Vagina (tissue), 2 donors: ENCODE data around the gene MYO1E. TPM values are rescaled to one million over a fixed set of nuclear protein-coding genes. Genes with fewer than 3 reads are reported as not detected.
A peak's percentile ranks its signal among the peaks of the same experiment; 100 is the strongest.
"Not testable (repeated sequence)": the region's sequence is repeated elsewhere in the genome, so short reads cannot be mapped to it uniquely, and the experiment has no call there.

Experiments used
- DNase-seq, 2 donors: peaks; one replicate each; pipeline ENCODE4 v3.0.0-alpha.2; 2017; ENCODE audit errors: extremely low spot score in 2 of 2
- H3K27ac ChIP-seq: fragments of 200-600 bp; sonication (generic); one replicate; pipeline ENCODE4 v1.5.1; 2019
- H3K27me3 ChIP-seq: fragments of 200-600 bp; sonication (generic); one replicate; pipeline ENCODE4 v1.5.1; 2019
- H3K36me3 ChIP-seq, 2 donors: fragments of 200-600 bp; sonication (generic); one replicate each; pipeline ENCODE4 v1.5.1; 2017 to 2019
- H3K4me1 ChIP-seq: fragments of 200-600 bp; sonication (generic); one replicate; pipeline ENCODE4 v1.5.1; 2019
- H3K4me3 ChIP-seq, 2 donors: fragments of 200-600 bp; sonication (generic); 1 replicate in 1 of 2; 2 replicates in 1 of 2; pipeline ENCODE4 v1.5.1; 2016 to 2019
- H3K9me3 ChIP-seq: fragments of 200-600 bp; sonication (generic); one replicate; pipeline ENCODE4 v1.5.1; 2019
- CTCF ChIP-seq, 3 experiments: fragments of 450-650 bp in 2 of 3; fragments of 200-600 bp in 1 of 3; sonication (generic) in 1 of 3; IDR thresholded peaks; one replicate each; pipeline ENCODE4 v1.5.1; 2017 to 2019; ENCODE audit warnings: antibody characterized with exemption in 3 of 3, mild to moderate bottlenecking in 2 of 3, moderate library complexity in 2 of 3
- POLR2A ChIP-seq, 2 donors: fragments of 450-650 bp; IDR thresholded peaks; one replicate each; pipeline ENCODE4 v1.6.1; 2017; ENCODE audit warnings: antibody characterized with exemption in 2 of 2, mild to moderate bottlenecking in 2 of 2, moderate library complexity in 2 of 2
- POLR2AphosphoS5 ChIP-seq, 2 donors: sonication (generic); formaldehyde crosslinking; IDR thresholded peaks; one replicate each; pipeline ENCODE4 v1.9.0; 2017; ENCODE audit warnings: antibody characterized with exemption in 2 of 2, mild to moderate bottlenecking in 2 of 2, low read depth in 1 of 2; ENCODE audit not compliant: insufficient read depth in 1 of 2
- intact Hi-C: fragments of 100-400 bp; cut with DNase I; formaldehyde crosslinking; loops from one replicate; pipeline ENCODE4 v1.15.1; 2023
- total RNA-seq: library from RNA; depleted of rRNA; stranded (reverse); fragments of >200 nt; gene quantifications from one replicate; pipeline ENCODE4 v1.2.3, GENCODE V29; 2016

Gene MYO1E
- total RNA-seq, 1 donor from 2014 or later, result 16.9 TPM

- no peaks in the 10 kb centered on the region for H3K9me3 ChIP-seq
- no peaks in the 10 kb centered on the region for H3K27me3 ChIP-seq
- peak overlapping the region; percentile 91 for H3K27ac ChIP-seq
- DNase-seq, result no peak
- no peak overlapping the region for H3K4me3 ChIP-seq
- H3K4me1 ChIP-seq, result peaks cover 47% of the 10 kb centered on the region
- intact Hi-C loops, result no loop called here
- peaks cover 0 to 8% of the 10 kb centered on the region in 2 donors for H3K36me3 ChIP-seq
- TF ChIP-seq POLR2A (IDR thresholded peaks at IDR 0.05), result no peak
- no peak for TF ChIP-seq POLR2AphosphoS5 (IDR thresholded peaks at IDR 0.05; ENCODE audit: insufficient read depth in 1 of 2, low read depth in 1 of 2)
- TF ChIP-seq CTCF (IDR thresholded peaks at IDR 0.05), result no peak
Measured at GRCh38 chr15:59166601-59167265, 205.9 kb downstream of the MYO1E start.

GRCh38 chr15:59166166-59166565 lies 206.5 kb downstream of the MYO1E start:
- TF ChIP-seq POLR2AphosphoS5 (IDR thresholded peaks at IDR 0.05; ENCODE audit: insufficient read depth in 1 of 2, low read depth in 1 of 2) (no peak), CTCF (IDR thresholded peaks at IDR 0.05) (no peak), POLR2A (IDR thresholded peaks at IDR 0.05) (no peak)
- peak overlapping the region; percentile 91 for H3K27ac ChIP-seq
- DNase-seq, result no peak
- peaks cover 0 to 12% of the 10 kb centered on the region in 2 donors for H3K36me3 ChIP-seq
- H3K27me3 ChIP-seq, result no peaks in the 10 kb centered on the region
- no peak overlapping the region for H3K4me3 ChIP-seq
- no peaks in the 10 kb centered on the region for H3K9me3 ChIP-seq
- intact Hi-C loops, result no loop called here
- peaks cover 43% of the 10 kb centered on the region for H3K4me1 ChIP-seq

GRCh38 chr15:59165726-59166125 lies 206.9 kb downstream of the MYO1E start:
- Histone ChIP-seq H3K4me3 (no peak overlapping the region), H3K9me3 (no peaks in the 10 kb centered on the region), H3K27me3 (no peaks in the 10 kb centered on the region), H3K27ac (peak overlapping the region; percentile 91), H3K36me3 (peaks cover 0 to 16% of the 10 kb centered on the region in 2 donors), H3K4me1 (peaks cover 38% of the 10 kb centered on the region)
- intact Hi-C loops, result no loop called here
- DNase-seq, result no peak
- TF ChIP-seq POLR2AphosphoS5 (IDR thresholded peaks at IDR 0.05; ENCODE audit: insufficient read depth in 1 of 2, low read depth in 1 of 2) (peak in 1 of 2 donors; percentile 53), CTCF (IDR thresholded peaks at IDR 0.05) (no peak)

GRCh38 chr15:59162080-59162479 lies 210.6 kb downstream of the MYO1E start:
- Histone ChIP-seq H3K4me1 (peaks cover 19% of the 10 kb centered on the region), H3K36me3 (peaks cover 0 to 28% of the 10 kb centered on the region in 2 donors)
- DNase-seq, H3K27me3 ChIP-seq, H3K9me3 ChIP-seq, H3K27ac ChIP-seq, H3K4me3 ChIP-seq, intact Hi-C loops: not testable (repeated sequence)

GRCh38 chr15:59160880-59161593 lies 211.6 kb downstream of the MYO1E start:
- Histone ChIP-seq H3K27me3 (no peaks in the 10 kb centered on the region), H3K4me3 (no peak overlapping the region), H3K27ac (no peak overlapping the region), H3K4me1 (peaks cover 19% of the 10 kb centered on the region), H3K36me3 (peaks cover 0 to 28% of the 10 kb centered on the region in 2 donors), H3K9me3 (no peaks in the 10 kb centered on the region)
- intact Hi-C loops, result no loop called here
- TF ChIP-seq POLR2A (IDR thresholded peaks at IDR 0.05) (no peak), POLR2AphosphoS5 (IDR thresholded peaks at IDR 0.05; ENCODE audit: insufficient read depth in 1 of 2, low read depth in 1 of 2) (no peak), CTCF (IDR thresholded peaks at IDR 0.05) (no peak)
- DNase-seq, result no peak
